Esophagus muscularis mucosa (tissue), 4 donors: ENCODE measurements around the gene SHROOM4. TPM values are rescaled to one million over a fixed set of nuclear protein-coding genes. Genes with fewer than 3 reads are reported as not detected.

Experiments used
- DNase-seq: peaks from one replicate; pipeline ENCODE4 v3.0.0-alpha.2; 2017; ENCODE audit errors: extremely low spot score
- H3K27ac ChIP-seq, 4 donors: fragments of 200-600 bp; sonication (generic); replicated peaks in 1 of 4; 1 replicate in 3 of 4; 2 replicates in 1 of 4; pipeline ENCODE4 v1.5.1; 2016 to 2019; ENCODE audit warnings: mild to moderate bottlenecking in 1 of 4
- H3K27me3 ChIP-seq, 4 donors: fragments of 200-600 bp; sonication (generic); one replicate each; pipeline versions ENCODE4 v1.5.1 to v1.6.0; 2016 to 2019
- H3K36me3 ChIP-seq, 4 donors: fragments of 200-600 bp; sonication (generic); one replicate each; pipeline ENCODE4 v1.5.1; 2016 to 2019
- H3K4me1 ChIP-seq, 4 donors: fragments of 200-600 bp; sonication (generic); one replicate each; pipeline ENCODE4 v1.5.1; 2016 to 2019
- H3K4me3 ChIP-seq, 4 donors: fragments of 200-600 bp; sonication (generic); 1 replicate in 2 of 4; 2 replicates in 2 of 4; pipeline ENCODE4 v1.5.1; 2016 to 2019; ENCODE audit warnings: mild to moderate bottlenecking in 4 of 4, moderate library complexity in 1 of 4
- H3K9me3 ChIP-seq, 4 donors: fragments of 200-600 bp; sonication (generic); 1 replicate in 3 of 4; 2 replicates in 1 of 4; pipeline ENCODE4 v1.5.1; 2016 to 2019
- CTCF ChIP-seq, 3 experiments: fragments of 200-600 bp in 2 of 3; fragments of 450-650 bp in 1 of 3; sonication (generic) in 2 of 3; IDR thresholded peaks; one replicate each; pipeline ENCODE4 v1.5.1; 2017 to 2019; ENCODE audit warnings: antibody characterized with exemption in 3 of 3, mild to moderate bottlenecking in 2 of 3, moderate library complexity in 1 of 3
- EP300 ChIP-seq: sonication (generic); formaldehyde crosslinking; IDR thresholded peaks from one replicate; pipeline ENCODE4 v1.6.1; 2017; ENCODE audit warnings: antibody characterized with exemption
- POLR2A ChIP-seq: fragments of 450-650 bp; IDR thresholded peaks from one replicate; pipeline ENCODE4 v1.6.1; 2017; ENCODE audit warnings: antibody characterized with exemption, moderate library complexity, mild to moderate bottlenecking, low read depth
- POLR2AphosphoS5 ChIP-seq, 2 donors: sonication (generic); formaldehyde crosslinking; IDR thresholded peaks; one replicate each; pipeline ENCODE4 v1.6.1; 2017; ENCODE audit warnings: antibody characterized with exemption in 2 of 2
- WGBS: methylation state at CpG from one replicate; pipeline ENCODE4 v1.1.5; 2018; 5-methylcytosine and 5-hydroxymethylcytosine counted together
- intact Hi-C: fragments of 100-400 bp; cut with DNase I; formaldehyde crosslinking; loops from one replicate; pipeline ENCODE4 v1.15.1; 2023
- total RNA-seq, 4 donors: library from RNA; depleted of rRNA; stranded (reverse); fragments of >200 nt; gene quantifications; one replicate each; pipeline versions ENCODE4 v1.1.0 to v1.2.1, GENCODE V29; 2016

Gene SHROOM4
- total RNA-seq, 4 donors from 2014 or later: 5.4 to 12.4 (median 11.4) TPM

GRCh38 chrX:50853399-50853798, 39.4 kb upstream of the SHROOM4 start:
- no peak for DNase-seq
- Histone ChIP-seq H3K27ac (no peak overlapping the region), H3K27me3 (no peaks in the 10 kb centered on the region), H3K9me3 (peaks cover 0 to 5% (median 0%) of the 10 kb centered on the region in 4 donors), H3K4me3 (no peak overlapping the region), H3K4me1 (no peaks in the 10 kb centered on the region), H3K36me3 (no peaks in the 10 kb centered on the region)
- intact Hi-C loops: no loop called here
- 62% methylated on average over 1 of the region's 1 CpG for WGBS
- TF ChIP-seq CTCF (IDR thresholded peaks at IDR 0.05) (no peak), POLR2AphosphoS5 (IDR thresholded peaks at IDR 0.05) (no peak), POLR2A (no peak), EP300 (no peak)

GRCh38 chrX:50852524-50852923, 38.5 kb upstream of the SHROOM4 start:
- intact Hi-C loops: no loop called here
- Histone ChIP-seq H3K4me1 (no peaks in the 10 kb centered on the region), H3K27me3 (no peaks in the 10 kb centered on the region), H3K27ac (no peak overlapping the region), H3K36me3 (no peaks in the 10 kb centered on the region), H3K9me3 (peaks cover 0 to 5% (median 0%) of the 10 kb centered on the region in 4 donors), H3K4me3 (no peak overlapping the region)
- WGBS: 74% methylated on average over 4 of the region's 4 CpGs
- DNase-seq: no peak
- TF ChIP-seq POLR2AphosphoS5 (IDR thresholded peaks at IDR 0.05) (no peak), POLR2A (no peak)

DNA sequence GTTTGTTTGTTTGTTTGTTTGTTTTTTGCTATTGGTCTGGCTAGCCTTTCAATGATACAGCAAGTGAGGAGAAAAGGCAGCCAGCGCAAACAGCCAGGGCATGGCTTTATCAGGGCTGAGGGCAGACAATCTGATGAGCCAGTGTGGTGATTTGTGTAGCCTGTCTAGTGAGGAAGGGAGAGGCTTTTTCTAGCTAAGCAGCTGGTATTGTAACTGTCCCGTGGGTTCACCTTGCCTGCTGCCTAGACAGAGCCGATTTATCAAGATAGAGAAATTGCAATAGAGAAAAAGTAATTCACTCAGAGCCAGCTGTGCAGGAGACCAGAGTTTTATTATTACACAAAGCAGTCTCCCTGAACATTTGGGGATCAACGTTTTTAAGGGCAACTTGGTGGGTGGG, 28.2 kb upstream of the SHROOM4 start:
- intact Hi-C loops: no loop called here
- no peak overlapping the region for H3K27ac ChIP-seq
- H3K4me1 ChIP-seq: no peaks in the 10 kb centered on the region
- no peaks in the 10 kb centered on the region for H3K27me3 ChIP-seq
- H3K36me3 ChIP-seq: no peaks in the 10 kb centered on the region
- H3K4me3 ChIP-seq: no peak overlapping the region
- DNase-seq: no peak
- no peaks in the 10 kb centered on the region for H3K9me3 ChIP-seq
- WGBS: 58% methylated on average over 4 of the region's 4 CpGs
- no peak for TF ChIP-seq POLR2A
- TF ChIP-seq CTCF (IDR thresholded peaks at IDR 0.05): no peak
- no peak for TF ChIP-seq POLR2AphosphoS5 (IDR thresholded peaks at IDR 0.05)
- no peak for TF ChIP-seq EP300

DNA sequence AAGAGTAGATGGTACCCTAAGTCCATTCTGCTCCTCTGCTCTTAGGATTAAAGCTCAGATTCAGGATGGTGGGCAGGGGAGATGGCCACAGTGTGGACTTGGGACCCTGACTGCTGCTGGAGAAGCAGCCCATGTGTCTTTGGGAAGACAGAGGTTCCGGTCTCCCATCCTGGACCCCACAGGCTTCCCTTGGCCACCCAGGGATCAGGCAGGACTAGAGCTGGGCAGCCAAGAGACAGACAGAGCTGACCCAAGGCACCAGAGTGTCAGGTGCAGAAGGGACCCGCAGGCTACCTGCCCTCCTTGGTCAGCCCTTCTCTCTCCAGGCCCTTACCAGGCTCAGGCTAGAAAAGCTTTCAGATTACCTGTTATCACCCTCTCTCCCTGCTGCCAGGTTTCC, 25.7 kb upstream of the SHROOM4 start:
- Histone ChIP-seq H3K36me3 (no peaks in the 10 kb centered on the region), H3K27ac (no peak overlapping the region), H3K27me3 (peaks cover 0 to 4% (median 0%) of the 10 kb centered on the region in 4 donors), H3K4me1 (no peaks in the 10 kb centered on the region), H3K4me3 (no peak overlapping the region), H3K9me3 (no peaks in the 10 kb centered on the region)
- 100% methylated on average over 1 of the region's 2 CpGs for WGBS
- intact Hi-C loops: no loop called here
- TF ChIP-seq POLR2AphosphoS5 (IDR thresholded peaks at IDR 0.05): no peak
- TF ChIP-seq CTCF (IDR thresholded peaks at IDR 0.05): no peak
- TF ChIP-seq EP300: no peak
- no peak for TF ChIP-seq POLR2A
- DNase-seq: no peak

DNA sequence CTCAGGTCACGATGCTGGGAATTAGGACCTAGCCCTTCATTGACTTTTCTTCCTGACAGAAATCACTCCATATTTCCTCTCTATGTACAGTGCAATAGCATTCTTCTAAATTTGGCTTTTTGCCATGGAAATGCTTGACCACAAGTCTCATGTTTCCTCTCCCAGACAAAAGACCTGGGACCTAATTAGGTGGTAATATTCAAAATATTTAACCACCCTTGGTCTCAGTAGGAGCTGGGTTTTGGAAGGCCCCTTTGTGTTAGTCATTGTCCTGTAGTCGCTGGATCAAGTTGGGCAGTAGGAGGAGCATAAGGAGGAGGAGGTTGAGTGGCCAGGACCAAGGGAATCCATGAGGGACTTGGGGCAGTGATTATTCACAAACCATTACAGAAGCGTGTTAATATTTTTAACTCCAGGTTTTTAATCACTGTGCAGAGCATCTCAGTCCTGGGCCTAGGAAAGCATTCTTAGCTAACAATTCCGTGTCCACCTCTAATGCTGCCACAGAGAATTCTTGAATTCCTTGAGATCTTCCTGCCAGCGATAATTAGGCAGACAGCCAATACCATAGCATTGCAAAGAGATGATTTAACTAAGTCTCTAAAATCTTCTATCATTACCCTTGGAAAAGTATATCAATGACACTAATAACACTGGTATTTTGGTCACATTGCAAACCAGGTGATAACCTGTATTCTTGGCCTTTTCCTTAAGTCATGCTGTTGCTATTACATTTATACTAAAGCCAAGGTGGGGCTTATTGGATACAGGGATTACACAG, 25.0 kb upstream of the SHROOM4 start:
- 50% methylated on average over 5 of the region's 5 CpGs for WGBS
- Histone ChIP-seq H3K27ac (no peak overlapping the region), H3K36me3 (no peaks in the 10 kb centered on the region), H3K9me3 (no peaks in the 10 kb centered on the region), H3K27me3 (peaks cover 0 to 4% (median 0%) of the 10 kb centered on the region in 4 donors), H3K4me1 (no peaks in the 10 kb centered on the region), H3K4me3 (no peak overlapping the region)
- intact Hi-C loops: no loop called here
- no peak for TF ChIP-seq CTCF (IDR thresholded peaks at IDR 0.05)
- no peak for TF ChIP-seq POLR2AphosphoS5 (IDR thresholded peaks at IDR 0.05)
- TF ChIP-seq EP300: no peak
- TF ChIP-seq POLR2A: no peak
- no peak for DNase-seq
